Panc1 (cell line): Measurements from ENCODE around the gene CIC.

Experiments
- CTCF ChIP-seq: fragments of 450-650 bp; IDR thresholded peaks from 2 replicates; pipeline ENCODE4 v1.5.1; 2017; ENCODE audit warnings: mild to moderate bottlenecking
- POLR2AphosphoS5 ChIP-seq: IDR thresholded peaks from 2 replicates; pipeline ENCODE4 v1.6.1; 2012; ENCODE audit warnings: mild to moderate bottlenecking, low read depth, low read length, moderate library complexity
- REST ChIP-seq, 2 experiments: IDR thresholded peaks; 2 replicates each; pipeline ENCODE4 v1.6.1; 2011 to 2012; ENCODE audit warnings: low read depth in 2 of 2, control low read depth in 1 of 2, low read length in 1 of 2, mild to moderate bottlenecking in 1 of 2, moderate library complexity in 1 of 2; ENCODE audit not compliant: insufficient read depth in 1 of 2
- SIN3A ChIP-seq: IDR thresholded peaks from 2 replicates; pipeline ENCODE4 v1.6.1; 2012; ENCODE audit warnings: low read depth, mild to moderate bottlenecking, low read length, moderate library complexity, borderline replicate concordance; ENCODE audit not compliant: insufficient read depth
- TCF7L2 ChIP-seq: IDR thresholded peaks from 2 replicates; pipeline ENCODE4 v1.6.1; 2011; ENCODE audit warnings: mild to moderate bottlenecking, low read depth, low read length, inconsistent platforms

GRCh38 chr19:42242512-42243409, 26.3 kb upstream of the CIC start, which contains the start of gene GSK3A:
- no peak for TF ChIP-seq REST (IDR thresholded peaks at IDR 0.05; ENCODE audit: insufficient read depth in 1 of 2, low read depth in 2 of 2, low read length in 1 of 2)
- no peak for TF ChIP-seq CTCF
- TF ChIP-seq TCF7L2 = peak; percentile 64
- peak; percentile 83 for TF ChIP-seq POLR2AphosphoS5
- peak; percentile 57; the same call in 1 of the 2 replicates for TF ChIP-seq SIN3A
